Esophagus (tissue), 2 donors: ENCODE data around the gene LENG1. TPM values are rescaled to one million over a fixed set of nuclear protein-coding genes. Genes with fewer than 3 reads are reported as not detected.
"Not testable (repeated sequence)": the region's sequence is repeated elsewhere in the genome, so short reads cannot be mapped to it uniquely, and the experiment has no call there.

Source experiments
- H3K27ac ChIP-seq, 2 donors: one replicate each; pipeline ENCODE4 v1.5.1; 2013; ENCODE audit warnings: low read depth in 2 of 2, mild to moderate bottlenecking in 2 of 2, inconsistent platforms in 1 of 2, low read length in 1 of 2, moderate library complexity in 1 of 2
- H3K27me3 ChIP-seq, 2 donors: one replicate each; pipeline ENCODE4 v1.6.1; 2013; ENCODE audit warnings: low read length in 2 of 2, control low read depth in 1 of 2, mild to moderate bottlenecking in 1 of 2; ENCODE audit not compliant: insufficient read depth in 2 of 2, control insufficient read depth in 1 of 2
- H3K36me3 ChIP-seq, 2 donors: one replicate each; pipeline ENCODE4 v1.6.1; 2013; ENCODE audit warnings: low read length in 1 of 2; ENCODE audit not compliant: control insufficient read depth in 2 of 2, insufficient read depth in 2 of 2
- H3K4me1 ChIP-seq, 2 donors: one replicate each; pipeline ENCODE4 v1.6.1; 2013; ENCODE audit warnings: low read length in 1 of 2; ENCODE audit not compliant: control insufficient read depth in 2 of 2, insufficient read depth in 2 of 2
- H3K4me3 ChIP-seq, 2 donors: one replicate each; pipeline ENCODE4 v1.5.1; 2013; ENCODE audit warnings: low read length in 2 of 2, mild to moderate bottlenecking in 2 of 2, low read depth in 1 of 2, moderate library complexity in 1 of 2
- H3K9me3 ChIP-seq, 2 donors: one replicate each; pipeline ENCODE4 v1.6.1; 2013; ENCODE audit warnings: mild to moderate bottlenecking in 2 of 2, low read depth in 1 of 2, low read length in 1 of 2, moderate library complexity in 1 of 2; ENCODE audit not compliant: control insufficient read depth in 2 of 2, insufficient read depth in 1 of 2
- WGBS, 2 donors: extraction: QIAGEN DNeasy Blood & Tissue Kit; methylation state at CpG; one replicate each; pipeline ENCODE4 v1.1.7; 2013; 5-methylcytosine and 5-hydroxymethylcytosine counted together
- polyA plus RNA-seq, 2 donors: library from polyadenylated mRNA; stranded (reverse); fragments of 200-250 nt; gene quantifications; one replicate each; pipeline ENCODE4 v1.2.3, GENCODE V29; 2013
- donor health status: healthy with polysubstance abuse.
- donor health status: Bipolar disorder and iron deficiency.

The LENG1 gene
- polyA plus RNA-seq, 2 donors: 4.9 to 7.0 TPM

- Histone ChIP-seq H3K9me3 (no peaks in the 10 kb centered on the region), H3K27ac (no peak overlapping the region), H3K27me3 (no peaks in the 10 kb centered on the region), H3K4me1 (no peaks in the 10 kb centered on the region), H3K36me3 (peaks cover 0 to 16% of the 10 kb centered on the region in 2 donors), H3K4me3 (no peak overlapping the region)
- WGBS, 2 donors: 54 to 60% methylated on average over 10 of the region's 10 CpGs
Observed at GRCh38 chr19:54179921-54180461, 20.5 kb upstream of the LENG1 start.

- H3K36me3 ChIP-seq: peaks cover 0 to 16% of the 10 kb centered on the region in 2 donors
- no peak overlapping the region for H3K4me3 ChIP-seq
- H3K4me1 ChIP-seq: no peaks in the 10 kb centered on the region
- H3K9me3 ChIP-seq: no peaks in the 10 kb centered on the region
- WGBS, 2 donors: 85 to 86% methylated on average over 10 of the region's 10 CpGs
- no peak overlapping the region for H3K27ac ChIP-seq
- no peaks in the 10 kb centered on the region for H3K27me3 ChIP-seq
Observed at GRCh38 chr19:54179262-54179852, 19.8 kb upstream of the LENG1 start.

- Histone ChIP-seq H3K4me1 (no peaks in the 10 kb centered on the region), H3K4me3 (no peak overlapping the region), H3K9me3 (no peaks in the 10 kb centered on the region), H3K36me3 (peaks cover 0 to 15% of the 10 kb centered on the region in 2 donors), H3K27ac (no peak overlapping the region), H3K27me3 (no peaks in the 10 kb centered on the region)
- WGBS, 2 donors: 80% methylated on average over 23 of the region's 23 CpGs
Observed at GRCh38 chr19:54178581-54179261, 19.2 kb upstream of the LENG1 start.

GRCh38 chr19:54173951-54174834, 14.7 kb upstream of the LENG1 start:
- peaks cover 0 to 4% of the 10 kb centered on the region in 2 donors for H3K4me1 ChIP-seq
- H3K27me3 ChIP-seq: no peaks in the 10 kb centered on the region
- no peak overlapping the region for H3K27ac ChIP-seq
- H3K4me3 ChIP-seq: no peak overlapping the region
- H3K36me3 ChIP-seq: peaks cover 0 to 5% of the 10 kb centered on the region in 2 donors
- whole genome bisulfite sequencing, 2 donors: 75 to 77% methylated on average over 22 to 25 of the region's 25 CpGs
- no peaks in the 10 kb centered on the region for H3K9me3 ChIP-seq

GRCh38 chr19:54173359-54173699, 13.8 kb upstream of the LENG1 start:
- Histone ChIP-seq H3K4me3 (no peak overlapping the region), H3K36me3 (peaks cover 0 to 2% of the 10 kb centered on the region in 2 donors), H3K27ac (no peak overlapping the region), H3K27me3 (no peaks in the 10 kb centered on the region), H3K4me1 (peaks cover 0 to 5% of the 10 kb centered on the region in 2 donors), H3K9me3 (no peaks in the 10 kb centered on the region)
- WGBS, 2 donors: 36 to 40% methylated on average over 15 of the region's 15 CpGs

- Histone ChIP-seq H3K4me3 (peak within 1 kb of the TSS; percentile 36 to 49), H3K9me3 (no peaks in the 10 kb centered on the region), H3K27ac (peak within 1 kb of the TSS; percentile 47 to 67), H3K4me1 (peaks cover 0 to 9% of the 10 kb centered on the region in 2 donors), H3K27me3 (no peaks in the 10 kb centered on the region), H3K36me3 (no peaks in the 10 kb centered on the region)
- 9 to 14% methylated on average over 13 of the region's 13 CpGs for WGBS, 2 donors
Observed at GRCh38 chr19:54172471-54173358, 13.2 kb upstream of the LENG1 start, which contains the start of gene TMC4. Gene TMC4, minus strand, starts transcription at chr19:54173160. Its CDS starts 43 bp downstream, at chr19:54173117.

- not testable (repeated sequence) for H3K4me3 ChIP-seq, H3K27ac ChIP-seq, H3K36me3 ChIP-seq, H3K9me3 ChIP-seq, H3K4me1 ChIP-seq, H3K27me3 ChIP-seq
- 67 to 82% methylated on average over 10 to 20 of the region's 23 CpGs for WGBS, 2 donors
Observed at GRCh38 chr19:54171736-54172431, 12.4 kb upstream of the LENG1 start.

GRCh38 chr19:54169149-54169740, 9.7 kb upstream of the LENG1 start:
- H3K4me1 ChIP-seq: peaks cover 0 to 9% of the 10 kb centered on the region in 2 donors
- H3K36me3 ChIP-seq: no peaks in the 10 kb centered on the region
- 87 to 88% methylated on average over 21 of the region's 21 CpGs for WGBS, 2 donors
- H3K4me3 ChIP-seq: no peak overlapping the region
- no peak overlapping the region for H3K27ac ChIP-seq
- no peaks in the 10 kb centered on the region for H3K27me3 ChIP-seq
- no peaks in the 10 kb centered on the region for H3K9me3 ChIP-seq
